ENCODE measurements around the gene RBM18.
A peak's percentile ranks its signal among the peaks of the same experiment; 100 is the strongest.

RBM18 gene

GRCh38 chr9:122236681-122237080 is 28.0 kb downstream of the RBM18 start:
- H3K4me3 ChIP-seq (ENCODE audit: low read length): no peak overlapping the region

DNA sequence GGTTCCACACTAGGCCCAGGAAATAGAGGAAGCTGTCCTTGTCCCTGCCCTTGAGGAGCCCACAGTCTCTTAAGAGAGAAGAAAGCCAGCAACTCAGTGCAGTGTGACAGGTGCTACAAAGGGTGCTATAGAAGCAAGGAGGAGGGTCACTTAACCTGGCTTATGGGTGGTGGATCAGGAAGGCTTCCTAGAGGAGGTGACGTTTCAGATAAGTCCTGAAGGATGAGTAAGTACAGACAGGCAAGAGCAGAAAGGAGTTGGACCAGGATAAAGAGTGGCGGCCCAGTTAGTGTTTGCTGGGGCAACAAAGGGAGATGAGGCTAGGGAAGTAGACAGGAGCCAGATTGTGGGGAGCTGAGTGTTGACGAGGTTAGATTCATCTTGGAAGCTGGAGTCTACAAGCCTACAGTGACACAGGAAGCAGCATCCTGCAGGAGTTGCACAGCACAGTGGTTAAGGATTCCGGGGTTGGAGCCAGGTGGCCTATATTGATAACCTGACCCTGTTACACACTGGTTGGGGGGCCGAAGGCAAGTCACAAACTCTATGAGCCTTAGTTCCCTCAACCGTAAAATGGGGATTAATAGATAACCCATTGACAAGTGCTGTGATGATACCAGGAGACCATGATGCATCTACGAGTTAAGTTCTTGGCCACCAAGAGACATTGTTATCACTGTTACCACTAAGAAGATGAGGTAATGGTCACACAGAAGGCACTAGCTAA is 30.5 kb downstream of the RBM18 start:
- TF ChIP-seq ZNF274 (IDR thresholded peaks at IDR 0.05; ENCODE audit: low read depth, low read length): no peak
- H3K4me3 ChIP-seq (ENCODE audit: low read length): no peak overlapping the region

More at GRCh38 chr9:122236681-122237080, 28.0 kb downstream of the RBM18 start:
- no peak for TF ChIP-seq ZNF274 (IDR thresholded peaks at IDR 0.05; ENCODE audit: low read depth, low read length)

- H3K4me3 ChIP-seq (ENCODE audit: low read length): no peak overlapping the region
- TF ChIP-seq ZNF274 (IDR thresholded peaks at IDR 0.05; ENCODE audit: low read depth, low read length): no peak
Measured at GRCh38 chr9:122232796-122233306, 31.8 kb downstream of the RBM18 start.

GRCh38 chr9:122229485-122229837 is 35.2 kb downstream of the RBM18 start:
- no peak overlapping the region for H3K4me3 ChIP-seq (ENCODE audit: low read length)
- TF ChIP-seq ZNF274 (IDR thresholded peaks at IDR 0.05; ENCODE audit: low read depth, low read length): no peak

- TF ChIP-seq ZNF274 (IDR thresholded peaks at IDR 0.05; ENCODE audit: low read depth, low read length): no peak
- peak within 1 kb of the TSS; percentile 46; the same call in 1 of the 2 replicates for H3K4me3 ChIP-seq (ENCODE audit: low read length)
Measured at GRCh38 chr9:122228568-122229484, 35.8 kb downstream of the RBM18 start, which contains the start of gene LHX6. Gene LHX6 (minus strand): TSS chr9:122228957. CDS start chr9:122228740, 217 bp downstream.

DNA sequence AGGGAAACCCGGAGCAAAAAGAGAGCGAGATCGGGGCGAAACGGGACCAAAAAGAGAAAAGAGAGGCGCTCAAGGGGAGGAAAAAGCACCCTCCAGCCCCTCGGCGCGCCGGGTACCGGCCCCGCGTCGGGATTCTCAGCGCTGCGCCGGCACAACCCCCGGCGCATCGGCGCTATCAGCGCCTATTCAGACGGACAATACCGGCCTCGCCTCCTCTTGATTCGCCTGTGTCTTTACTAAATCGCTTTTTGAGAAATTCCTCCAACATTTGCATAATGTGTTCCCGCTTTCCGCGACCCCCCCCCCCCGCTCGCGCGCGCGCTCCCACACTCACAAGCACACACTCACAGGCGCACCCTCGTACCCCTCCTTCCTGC is 36.5 kb downstream of the RBM18 start:
- no peak for TF ChIP-seq ZNF274 (IDR thresholded peaks at IDR 0.05; ENCODE audit: low read depth, low read length)
- H3K4me3 ChIP-seq (ENCODE audit: low read length): peak overlapping the region; percentile 46; the same call in 1 of the 2 replicates

DNA sequence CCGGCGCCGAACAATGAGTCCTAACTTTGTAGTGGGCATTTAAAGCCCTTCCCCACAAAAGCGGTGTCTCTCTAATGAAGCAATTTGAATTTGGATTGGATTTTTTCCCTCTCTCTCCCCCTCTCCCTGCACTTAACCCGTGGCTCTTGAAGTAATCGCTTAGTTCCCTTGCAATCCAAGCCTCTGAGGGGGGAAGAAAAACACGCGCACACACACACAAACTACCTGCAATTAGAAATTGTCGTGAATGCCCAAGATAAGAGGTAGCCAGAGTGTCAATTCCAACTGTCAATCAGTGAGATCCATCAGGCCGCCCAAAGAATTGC is 37.1 kb downstream of the RBM18 start:
- H3K4me3 ChIP-seq (ENCODE audit: low read length): no peak overlapping the region
- TF ChIP-seq ZNF274 (IDR thresholded peaks at IDR 0.05; ENCODE audit: low read depth, low read length): no peak

GRCh38 chr9:122226758-122227574 is 37.7 kb downstream of the RBM18 start:
- no peak overlapping the region for H3K4me3 ChIP-seq (ENCODE audit: low read length)
- no peak for TF ChIP-seq ZNF274 (IDR thresholded peaks at IDR 0.05; ENCODE audit: low read depth, low read length)

DNA sequence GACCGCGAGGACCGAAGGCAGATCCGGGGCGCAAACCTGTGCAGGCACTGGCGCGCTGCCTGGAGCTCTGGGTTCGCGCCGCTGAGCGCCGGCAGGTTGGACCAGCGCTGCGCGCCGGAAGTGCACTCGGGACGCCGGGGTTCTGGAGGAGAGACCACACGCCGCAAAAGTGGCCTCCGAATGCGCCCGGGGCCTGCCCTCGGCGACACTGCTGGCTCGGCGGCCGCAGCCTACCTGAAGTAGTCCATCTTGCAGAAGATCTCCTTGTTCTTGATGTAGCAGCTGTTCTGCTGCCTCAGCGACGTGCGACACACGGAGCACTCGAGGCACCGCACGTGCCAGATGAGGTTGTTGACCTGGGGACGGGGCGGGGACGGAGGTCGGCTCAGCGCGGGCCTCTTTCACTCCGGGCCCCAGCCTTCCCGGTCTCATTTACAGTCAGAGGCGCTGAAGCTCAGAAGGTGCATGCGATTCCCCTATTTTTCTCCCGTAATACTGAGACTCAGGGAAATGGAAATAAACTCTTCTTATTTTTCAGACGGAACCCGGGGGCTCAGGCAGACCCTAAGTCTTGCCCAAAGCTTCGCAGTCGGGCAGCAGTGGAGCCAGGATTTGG is 38.4 kb downstream of the RBM18 start:
- no peak for TF ChIP-seq ZNF274 (IDR thresholded peaks at IDR 0.05; ENCODE audit: low read depth, low read length)
- H3K4me3 ChIP-seq (ENCODE audit: low read length): no peak overlapping the region

DNA sequence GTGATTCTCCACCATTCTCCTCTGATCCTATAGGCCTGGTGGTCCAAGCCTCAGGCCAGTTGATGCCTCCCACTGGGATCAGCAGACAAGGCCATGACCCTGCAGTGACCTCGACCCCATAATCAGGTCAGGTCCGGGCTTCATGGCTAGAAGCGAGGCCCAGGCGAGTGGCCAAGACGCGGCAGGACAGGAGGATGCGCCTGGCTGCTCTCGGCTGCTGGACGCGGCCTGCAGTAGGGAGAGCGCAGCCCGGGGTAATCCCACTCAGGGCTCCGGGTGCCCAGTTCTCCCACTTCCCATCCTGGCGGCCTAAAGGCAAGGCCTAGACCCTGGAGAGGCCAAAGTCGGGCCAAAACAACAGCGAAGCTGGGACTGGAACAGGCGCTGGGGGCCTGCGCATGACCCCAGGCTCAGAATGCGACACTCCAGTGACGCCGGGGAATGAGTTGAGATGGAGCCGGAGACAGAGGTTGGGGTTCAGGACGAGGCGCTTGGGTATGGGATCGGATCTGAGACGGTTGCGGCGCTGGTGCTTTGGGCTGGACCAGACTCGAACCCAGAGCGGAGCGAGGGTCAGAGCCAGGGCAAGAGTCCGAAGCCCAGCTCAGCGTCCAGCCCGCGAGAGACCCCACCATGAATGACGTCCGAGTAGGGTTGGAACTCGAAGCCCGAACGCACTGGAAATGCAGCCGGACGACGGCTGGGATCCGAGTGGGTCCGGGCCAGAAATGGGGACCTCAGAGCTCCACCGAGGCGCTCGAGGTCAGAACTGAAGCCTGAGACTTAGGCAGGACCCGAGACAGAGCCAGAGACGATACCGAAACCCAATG is 39.1 kb downstream of the RBM18 start:
- TF ChIP-seq ZNF274 (IDR thresholded peaks at IDR 0.05; ENCODE audit: low read depth, low read length): no peak
- H3K4me3 ChIP-seq (ENCODE audit: low read length): no peak overlapping the region

DNA sequence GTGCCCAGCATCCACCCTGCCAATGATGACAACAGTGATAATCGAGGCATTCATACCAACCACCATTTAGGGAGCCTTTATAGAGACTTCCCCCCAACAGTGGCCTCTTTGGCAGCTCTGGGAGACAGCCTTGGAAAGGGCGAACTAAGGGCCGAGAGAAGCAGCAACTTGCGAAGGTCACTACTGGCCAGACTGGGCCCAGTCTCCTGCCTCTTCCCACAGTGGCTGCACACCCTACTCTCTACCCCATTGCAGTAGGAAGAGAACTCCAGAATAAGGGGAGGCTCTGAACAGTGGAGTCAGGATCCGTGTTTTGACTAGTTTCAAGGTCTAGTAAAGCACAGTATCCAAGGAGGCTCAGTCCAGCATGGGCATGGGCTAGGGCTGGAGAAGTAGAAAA is 41.2 kb downstream of the RBM18 start:
- TF ChIP-seq ZNF274 (IDR thresholded peaks at IDR 0.05; ENCODE audit: low read depth, low read length): no peak
- H3K4me3 ChIP-seq (ENCODE audit: low read length): no peak overlapping the region

DNA sequence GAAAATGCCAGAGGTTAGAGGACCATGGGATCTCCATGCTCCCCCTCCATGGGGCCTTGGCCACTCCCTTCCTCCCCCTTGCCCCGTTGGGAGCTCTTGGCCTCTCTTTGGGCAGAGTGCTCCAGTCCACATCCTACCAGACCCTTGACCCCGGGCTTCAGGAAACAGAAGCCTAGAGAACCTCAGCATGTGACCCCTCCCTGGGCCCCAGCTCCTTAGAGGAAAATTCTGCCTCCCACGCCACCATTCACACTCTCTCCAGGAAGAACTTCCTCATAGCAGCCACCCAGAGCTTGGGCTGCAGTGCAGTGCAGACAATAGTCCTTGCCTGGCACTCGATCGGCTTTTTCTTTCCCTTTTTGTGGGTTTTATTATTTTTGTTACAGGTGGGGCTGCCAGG is 41.8 kb downstream of the RBM18 start:
- H3K4me3 ChIP-seq (ENCODE audit: low read length): no peak overlapping the region
- no peak for TF ChIP-seq ZNF274 (IDR thresholded peaks at IDR 0.05; ENCODE audit: low read depth, low read length)
